ENCODE data around the gene SPDYE9.
"Not testable (repeated sequence)": the region's sequence is repeated elsewhere in the genome, so short reads cannot be mapped to it uniquely, and the experiment has no call there.

The SPDYE9 gene

GRCh38 chr7:73085938-73086337 is at the start of gene SPDYE9:
TSS of gene SPDYE9 (minus strand) at chr7:73086038. CDS start at chr7:73084238, 1,800 bp downstream.
- DNase-seq: not testable (repeated sequence)

- DNase-seq: not testable (repeated sequence)
These were observed 49.0 kb upstream of the SPDYE9 start for GRCh38 chr7:73134866-73135265.

- DNase-seq: not testable (repeated sequence)
These were observed 46.9 kb upstream of the SPDYE9 start for GRCh38 chr7:73132651-73133217.

GRCh38 chr7:73130612-73131011 is 44.8 kb upstream of the SPDYE9 start:
- DNase-seq: not testable (repeated sequence)

GRCh38 chr7:73124126-73124525 is 38.3 kb upstream of the SPDYE9 start:
- DNase-seq: not testable (repeated sequence)

- not testable (repeated sequence) for DNase-seq
These were observed 37.1 kb upstream of the SPDYE9 start for GRCh38 chr7:73122778-73123447.

- DNase-seq: not testable (repeated sequence)
These were observed 32.3 kb upstream of the SPDYE9 start for GRCh38 chr7:73118155-73118554.

- DNase-seq: not testable (repeated sequence)
These were observed 28.0 kb downstream of the SPDYE9 start, which contains the start of gene SPDYE11 for GRCh38 chr7:73057811-73058210. TSS of gene SPDYE11 (minus strand) at chr7:73057911. CDS start at chr7:73056111, 1,800 bp downstream.

GRCh38 chr7:73029666-73030065 is 56.2 kb downstream of the SPDYE9 start, which contains the start of gene SPDYE8:
TSS of gene SPDYE8 (minus strand) at chr7:73029766. CDS start at chr7:73027966, 1,800 bp downstream.
- not testable (repeated sequence) for DNase-seq
